ENCODE measurements around the gene FHAD1. TPM values are rescaled to one million over a fixed set of nuclear protein-coding genes. Genes with fewer than 3 reads are reported as not detected.
"Not testable (repeated sequence)": the region's sequence is repeated elsewhere in the genome, so short reads cannot be mapped to it uniquely, and the experiment has no call there.

The FHAD1 gene
- total RNA-seq, 1 donor from 2014 or later: 0.21 TPM

GRCh38 chr1:15388201-15388880 is 141.3 kb downstream of the FHAD1 start:
- no peak for DNase-seq (ENCODE audit: low read depth)
- Histone ChIP-seq H3K4me3 (ENCODE audit: low read depth, low read length) (no peak overlapping the region), H3K27me3 (ENCODE audit: control insufficient read depth, insufficient read depth, low read length) (peaks cover 4% of the 10 kb centered on the region), H3K36me3 (ENCODE audit: control insufficient read depth, insufficient read depth, low read length) (no peaks in the 10 kb centered on the region)
- no peak for TF ChIP-seq CTCF (IDR thresholded peaks at IDR 0.05; ENCODE audit: insufficient read depth, low read length, poor library complexity, severe bottlenecking)

- not testable (repeated sequence) for H3K4me3 ChIP-seq (ENCODE audit: low read depth, low read length); H3K36me3 ChIP-seq (ENCODE audit: control insufficient read depth, insufficient read depth, low read length); H3K27me3 ChIP-seq (ENCODE audit: control insufficient read depth, insufficient read depth, low read length); DNase-seq (ENCODE audit: low read depth)
Observed at GRCh38 chr1:15389828-15390227, 142.8 kb downstream of the FHAD1 start.

- no peak overlapping the region for H3K4me3 ChIP-seq (ENCODE audit: low read depth, low read length)
- peaks cover 4% of the 10 kb centered on the region for H3K27me3 ChIP-seq (ENCODE audit: control insufficient read depth, insufficient read depth, low read length)
- TF ChIP-seq CTCF (IDR thresholded peaks at IDR 0.05; ENCODE audit: insufficient read depth, low read length, poor library complexity, severe bottlenecking): no peak
- no peak for DNase-seq (ENCODE audit: low read depth)
- H3K36me3 ChIP-seq (ENCODE audit: control insufficient read depth, insufficient read depth, low read length): no peaks in the 10 kb centered on the region
Observed at GRCh38 chr1:15390667-15391066, 143.6 kb downstream of the FHAD1 start.

- DNase-seq (ENCODE audit: low read depth): no peak
- Histone ChIP-seq H3K4me3 (ENCODE audit: low read depth, low read length) (no peak overlapping the region), H3K36me3 (ENCODE audit: control insufficient read depth, insufficient read depth, low read length) (no peaks in the 10 kb centered on the region), H3K27me3 (ENCODE audit: control insufficient read depth, insufficient read depth, low read length) (no peaks in the 10 kb centered on the region)
- no peak for TF ChIP-seq CTCF (IDR thresholded peaks at IDR 0.05; ENCODE audit: insufficient read depth, low read length, poor library complexity, severe bottlenecking)
Observed at GRCh38 chr1:15391366-15391765, 144.3 kb downstream of the FHAD1 start.

- no peak for DNase-seq (ENCODE audit: low read depth)
- no peak for TF ChIP-seq CTCF (IDR thresholded peaks at IDR 0.05; ENCODE audit: insufficient read depth, low read length, poor library complexity, severe bottlenecking)
- no peaks in the 10 kb centered on the region for H3K36me3 ChIP-seq (ENCODE audit: control insufficient read depth, insufficient read depth, low read length)
Observed at GRCh38 chr1:15393475-15394257, 146.6 kb downstream of the FHAD1 start.

GRCh38 chr1:15394258-15394690 is 147.3 kb downstream of the FHAD1 start:
- no peak for DNase-seq (ENCODE audit: low read depth)
- no peak overlapping the region for H3K4me3 ChIP-seq (ENCODE audit: low read depth, low read length)
- TF ChIP-seq CTCF (IDR thresholded peaks at IDR 0.05; ENCODE audit: insufficient read depth, low read length, poor library complexity, severe bottlenecking): no peak
- H3K27me3 ChIP-seq (ENCODE audit: control insufficient read depth, insufficient read depth, low read length): no peaks in the 10 kb centered on the region
- H3K36me3 ChIP-seq (ENCODE audit: control insufficient read depth, insufficient read depth, low read length): no peaks in the 10 kb centered on the region

More at GRCh38 chr1:15393475-15394257, 146.6 kb downstream of the FHAD1 start:
- H3K27me3 ChIP-seq (ENCODE audit: control insufficient read depth, insufficient read depth, low read length): no peaks in the 10 kb centered on the region
- no peak overlapping the region for H3K4me3 ChIP-seq (ENCODE audit: low read depth, low read length)
